Heart right ventricle (tissue), 16 donors: ENCODE measurements around the gene DHPS. TPM values are rescaled to one million over a fixed set of nuclear protein-coding genes. Genes with fewer than 3 reads are reported as not detected.
"Not testable (repeated sequence)": the region's sequence is repeated elsewhere in the genome, so short reads cannot be mapped to it uniquely, and the experiment has no call there.

Experiments
- ATAC-seq, 8 donors: fragments of 200-7000 bp; cut with Tn5 transposase; one replicate each; pipeline ENCODE4 v1.9.1; 2020; ENCODE audit warnings: mild to moderate bottlenecking in 8 of 8, moderate library complexity in 8 of 8, moderate number of reproducible peaks in 1 of 8
- DNase-seq, 2 donors: peaks; one replicate each; pipeline ENCODE4 v3.0.0-alpha.2; 2020
- H3K27ac ChIP-seq, 10 donors: fragments of 200-600 bp; sonication (generic) in 2 of 10; one replicate each; pipeline versions ENCODE4 v1.5.0 to v1.8.0; 2020 to 2022; ENCODE audit warnings: mild to moderate bottlenecking in 3 of 10
- H3K27me3 ChIP-seq, 7 donors: fragments of 200-600 bp; one replicate each; pipeline ENCODE4 v1.8.0; 2021 to 2022; ENCODE audit warnings: mild to moderate bottlenecking in 2 of 7
- H3K36me3 ChIP-seq, 9 donors: fragments of 200-600 bp; sonication (generic) in 1 of 9; one replicate each; pipeline versions ENCODE4 v1.5.0 to v1.8.0; 2020 to 2022; ENCODE audit warnings: mild to moderate bottlenecking in 2 of 9
- H3K4me1 ChIP-seq, 9 donors: fragments of 200-600 bp; sonication (generic) in 1 of 9; one replicate each; pipeline versions ENCODE4 v1.5.0 to v1.8.0; 2020 to 2022; ENCODE audit warnings: mild to moderate bottlenecking in 4 of 9
- H3K4me3 ChIP-seq, 10 donors: fragments of 200-600 bp; sonication (generic) in 2 of 10; one replicate each; pipeline versions ENCODE4 v1.5.0 to v1.8.0; 2020 to 2022; ENCODE audit warnings: mild to moderate bottlenecking in 7 of 10, moderate library complexity in 2 of 10
- H3K9me3 ChIP-seq, 11 donors: fragments of 200-600 bp in 10 of 11; sonication (generic) in 2 of 11; one replicate each; pipeline versions ENCODE4 v1.5.0 to v1.8.0; 2013 to 2022; ENCODE audit warnings: mild to moderate bottlenecking in 2 of 11, control low read depth in 1 of 11, moderate library complexity in 1 of 11
- CTCF ChIP-seq, 9 donors: fragments of 200-600 bp; sonication (generic) in 2 of 9; IDR thresholded peaks; one replicate each; pipeline versions ENCODE4 v1.5.0 to v1.8.0; 2021 to 2022; ENCODE audit warnings: antibody characterized with exemption in 9 of 9, mild to moderate bottlenecking in 5 of 9, moderate library complexity in 1 of 9
- WGBS, 2 donors: extraction: QIAGEN DNeasy Blood & Tissue Kit; methylation state at CpG; one replicate each; pipeline ENCODE4 v1.1.7; 2013; ENCODE audit warnings: inconsistent platforms in 1 of 2; 5-methylcytosine and 5-hydroxymethylcytosine counted together
- intact Hi-C, 10 donors: fragments of 100-400 bp; cut with DNase I; formaldehyde crosslinking; loops; one replicate each; pipeline versions ENCODE4 v1.11.1 to v1.14.2; 2022
- polyA plus RNA-seq, 2 donors: library from polyadenylated mRNA; stranded (reverse); fragments of 200-250 nt; gene quantifications; one replicate each; pipeline ENCODE4 v1.2.3, GENCODE V29; 2013
- total RNA-seq, 10 donors: library from RNA; stranded (reverse); fragmentation: NEBNext Ultra II Directional in 3 of 10; extraction: Animal tissue kit (Norgen Biotek cat#: 25700) in 3 of 10; gene quantifications; one replicate each; pipeline versions ENCODE4 v1.2.1 to v1.2.4, GENCODE V29; 2021 to 2023
- donor health status: Arrhythmogenic right ventricular cardiomyopathy.
- donor health status: ischemic (EF 13 %, LVEDD 7.1; RV severe dilation, severe dysfunction).
- donor health status: healthy with polysubstance abuse.
- donor health status: DM: no; HTN: yes; CAD: no.
- donor health status: DM: no; HTN: no; CAD: no.
- donor health status: ischemic (EF 25% LVEDD 6.9; RV normal size, moderate dysfunction).
- donor health status: ischemic (EF 25% LVEDD 5.7; RV mildly dilated, moderate dysfunction).
- donor health status: healthy.
- donor health status: DM: yes; HTN: yes; CAD: no.
- donor health status: Ischemic cardiomyopathy.
- donor health status: ischemic (EF 35%, LVEDD 5.7; RV mildly dilated, moderate dysfunction).
- donor health status: nonischemic (EF 11% LVEDD 7.7; RV severe dilation, severe dysfunction).
- donor health status: DM: yes; HTN: yes; CAD: no.
- donor health status: PGD.
- donor health status: ischemic (EF 29% LVEDD 5.4; RV normal size, mild dysfunction).
- donor health status: nonischemic (EF 23%, LVEDD 6.1; RV moderate dilation, normal function).

The DHPS gene
- total and polyA plus RNA-seq, 12 donors = 43.6 to 82.2 (median 51.3) TPM

DNA sequence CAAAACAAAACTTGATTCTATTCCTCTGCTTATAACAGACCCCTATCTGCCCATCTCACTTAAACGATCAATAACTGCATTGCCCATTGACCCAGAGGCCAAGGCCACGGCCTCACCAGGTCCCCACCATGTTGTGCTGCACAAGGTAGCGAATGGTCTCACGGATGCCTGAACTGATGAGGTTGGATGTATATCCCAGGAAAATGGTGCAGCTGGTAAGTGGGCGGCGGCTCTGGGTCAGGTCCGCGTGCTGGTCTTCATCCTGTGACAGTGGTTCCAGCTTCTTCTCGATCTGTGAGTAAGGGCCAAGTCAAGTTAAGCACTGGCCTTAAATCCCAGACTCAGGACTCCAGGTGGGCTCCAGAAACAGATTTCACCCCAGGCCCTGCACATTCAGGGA, 1.6 kb downstream of the DHPS start:
- peaks cover 0 to 52% (median 41%) of the 10 kb centered on the region in 9 donors for H3K36me3 ChIP-seq

GRCh38 chr19:12678039-12678438, 3.6 kb downstream of the DHPS start:
- Histone ChIP-seq H3K4me1 (peaks cover 0 to 30% (median 13%) of the 10 kb centered on the region in 9 donors), H3K36me3 (peaks cover 0 to 72% (median 58%) of the 10 kb centered on the region in 9 donors)
- intact Hi-C loops = loop anchor here in 5 of 10 donors (5.0 to 10.0 kb wide), 5 partner anchors 113 to 473 kb away; partner anchors contain the start of gene JUNB (in 2 of the 5)
- H3K27ac ChIP-seq, H3K27me3 ChIP-seq, H3K4me3 ChIP-seq, H3K9me3 ChIP-seq, DNase-seq, ATAC-seq: not testable (repeated sequence)
- WGBS, 2 donors = 94 to 96% methylated on average over 5 of the region's 5 CpGs

More for the DNA sequence above, 1.6 kb downstream of the DHPS start:
- Histone ChIP-seq H3K9me3 (no peaks in the 10 kb centered on the region), H3K27ac (no peak overlapping the region), H3K27me3 (no peaks in the 10 kb centered on the region), H3K4me3 (no peak overlapping the region), H3K4me1 (peaks cover 0 to 30% (median 13%) of the 10 kb centered on the region in 9 donors)
- intact Hi-C loops = loop anchor here in 1 of 10 donors (5.0 kb wide), 1 partner anchor 42 kb away; the partner anchor contains the start of gene TNPO2
- WGBS, 2 donors = 93% methylated on average over 9 of the region's 9 CpGs
- no peak for DNase-seq
- no peak for ATAC-seq
- TF ChIP-seq CTCF (IDR thresholded peaks at IDR 0.05) = no peak

DNA sequence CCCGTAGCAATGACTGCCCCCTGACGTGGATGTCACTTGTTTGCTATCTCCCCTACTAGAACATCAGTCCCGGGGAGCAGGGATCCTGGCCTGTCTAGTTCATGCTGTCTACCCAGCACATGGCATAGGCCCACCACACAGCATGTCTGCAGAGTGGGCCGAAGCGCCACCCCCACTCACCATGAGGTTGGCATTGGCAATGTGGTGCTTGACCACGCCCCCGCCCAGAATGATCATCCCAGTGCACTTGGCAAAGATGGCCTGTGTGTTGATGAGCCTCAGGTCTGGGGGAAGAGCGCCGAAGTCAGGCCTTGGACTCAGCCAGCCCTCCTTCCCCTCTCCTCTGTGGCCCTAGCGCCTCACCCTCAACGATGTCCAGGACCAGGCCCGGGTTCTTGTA, 4.8 kb downstream of the DHPS start:
- peaks cover 0 to 83% (median 65%) of the 10 kb centered on the region in 9 donors for H3K36me3 ChIP-seq
- no peak for TF ChIP-seq CTCF (IDR thresholded peaks at IDR 0.05)
- WGBS, 2 donors = 89% methylated on average over 12 of the region's 12 CpGs
- H3K4me1 ChIP-seq = peaks cover 0 to 25% (median 9%) of the 10 kb centered on the region in 9 donors
- H3K4me3 ChIP-seq = no peak overlapping the region
- intact Hi-C loops = loop anchor here in 6 of 10 donors (2.0 to 10.0 kb wide), 6 partner anchors 112 to 472 kb away; partner anchors contain the start of gene JUNB (in 2 of the 6)
- no peak for ATAC-seq
- no peaks in the 10 kb centered on the region for H3K27me3 ChIP-seq
- H3K9me3 ChIP-seq = no peaks in the 10 kb centered on the region
- no peak overlapping the region for H3K27ac ChIP-seq
- no peak for DNase-seq

DNA sequence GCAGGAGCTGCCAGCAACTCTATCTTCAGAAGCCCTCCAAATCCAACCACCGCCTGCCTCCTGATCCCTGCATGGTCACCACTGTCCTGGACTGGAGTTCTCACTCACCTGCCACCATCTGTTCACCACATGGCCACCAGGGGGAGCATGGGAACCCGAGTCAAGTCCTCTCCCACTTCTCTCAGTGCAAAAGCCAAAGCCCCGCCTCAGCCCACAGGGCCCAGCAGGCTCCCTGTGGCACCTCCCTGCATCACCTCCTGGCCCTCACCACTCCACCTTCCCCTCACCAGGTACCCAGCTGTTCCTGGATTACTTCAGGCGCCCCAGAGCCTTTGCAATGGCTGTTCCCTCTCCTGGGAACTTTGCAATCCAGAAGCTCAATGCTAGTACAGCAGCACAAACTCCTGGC, 5.3 kb downstream of the DHPS start:
- peak; percentile 56 to 89 (median 83) for TF ChIP-seq CTCF (IDR thresholded peaks at IDR 0.05)
- Histone ChIP-seq H3K4me3 (no peak overlapping the region), H3K27me3 (no peaks in the 10 kb centered on the region), H3K4me1 (peaks cover 0 to 28% (median 13%) of the 10 kb centered on the region in 9 donors), H3K9me3 (no peaks in the 10 kb centered on the region), H3K27ac (no peak overlapping the region), H3K36me3 (peaks cover 0 to 89% (median 65%) of the 10 kb centered on the region in 9 donors)
- ATAC-seq = peak; percentile 13 to 55 (median 38)
- intact Hi-C loops = loop anchor here in 6 of 10 donors (2.0 to 10.0 kb wide), 6 partner anchors 112 to 472 kb away; partner anchors contain the start of gene JUNB (in 2 of the 6)
- 15 to 21% methylated on average over 4 of the region's 4 CpGs for WGBS, 2 donors
- peak; percentile 83 for DNase-seq

- no peak for TF ChIP-seq CTCF (IDR thresholded peaks at IDR 0.05)
- Histone ChIP-seq H3K27ac (no peak overlapping the region), H3K4me3 (no peak overlapping the region), H3K4me1 (peaks cover 0 to 29% (median 13%) of the 10 kb centered on the region in 9 donors), H3K36me3 (peaks cover 0 to 91% (median 65%) of the 10 kb centered on the region in 9 donors), H3K27me3 (no peaks in the 10 kb centered on the region), H3K9me3 (no peaks in the 10 kb centered on the region)
- no peak for DNase-seq
- peak in 1 of 8 donors; percentile 9 for ATAC-seq
- 90% methylated on average over 15 of the region's 15 CpGs for WGBS, 2 donors
- intact Hi-C loops = loop anchor here in 6 of 10 donors (2.0 to 10.0 kb wide), 6 partner anchors 111 to 471 kb away; partner anchors contain the start of gene JUNB (in 2 of the 6)
Observed at GRCh38 chr19:12675940-12676339, 5.7 kb downstream of the DHPS start.
